ENCODE data around the gene PITRM1. TPM values are rescaled to one million over a fixed set of nuclear protein-coding genes. Genes with fewer than 3 reads are reported as not detected.

Gene PITRM1
- total RNA-seq, 1 experiment from 2014 or later: 40.7 TPM

DNA sequence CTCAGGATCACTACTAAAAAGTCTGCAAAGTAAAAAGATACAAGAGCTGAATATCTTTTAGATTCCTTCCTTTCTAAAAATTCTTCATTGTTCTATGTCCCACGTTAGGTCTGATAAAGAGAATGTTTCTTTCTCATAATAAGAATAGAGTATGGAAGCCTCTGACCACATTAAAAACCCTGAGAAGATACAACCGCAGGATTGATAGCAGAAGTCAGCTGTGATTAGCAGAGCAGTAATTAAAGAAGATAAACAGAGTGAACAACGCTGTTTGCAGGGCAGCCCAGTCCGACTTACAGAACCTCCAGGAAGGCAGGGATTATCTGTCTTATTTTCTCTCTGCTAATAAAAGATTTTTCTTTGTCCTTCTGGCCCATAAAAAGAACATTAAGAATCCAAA, 31.4 kb upstream of the PITRM1 start:
- Mint-ChIP-seq H3K27ac (no peak overlapping the region), H3K36me3 (no peaks in the 10 kb centered on the region), H3K9me3 (no peaks in the 10 kb centered on the region), H3K4me1 (peaks cover 10% of the 10 kb centered on the region), H3K27me3 (ENCODE audit: low read depth) (no peaks in the 10 kb centered on the region; the same call in 1 of the 2 replicates), H3K4me3 (no peak overlapping the region)
- no peak for ATAC-seq
- POLR2A ChIA-PET: no interaction called here
- CTCF ChIA-PET: no interaction called here
- no peak for DNase-seq (ENCODE audit: low spot score)
- TF ChIP-seq ZNF263 (CRISPR knock-in tag; IDR thresholded peaks at IDR 0.05; ENCODE audit: low read depth) (no peak), ATF1 (CRISPR knock-in tag; IDR thresholded peaks at IDR 0.05) (no peak), GRHL2 (CRISPR knock-in tag; IDR thresholded peaks at IDR 0.05; ENCODE audit: insufficient replicate concordance, severe bottlenecking) (no peak), ZNF317 (CRISPR knock-in tag; IDR thresholded peaks at IDR 0.05; ENCODE audit: borderline replicate concordance, low read depth) (no peak), ZNF416 (CRISPR knock-in tag; IDR thresholded peaks at IDR 0.05) (no peak), SP1 (CRISPR knock-in tag; conservative IDR thresholded peaks at IDR 0.05) (no peak), OVOL2 (CRISPR knock-in tag; IDR thresholded peaks at IDR 0.05; ENCODE audit: borderline replicate concordance) (no peak), ZNF232 (CRISPR knock-in tag; IDR thresholded peaks at IDR 0.05) (no peak)
- TF ChIP-seq, protein P1, sequence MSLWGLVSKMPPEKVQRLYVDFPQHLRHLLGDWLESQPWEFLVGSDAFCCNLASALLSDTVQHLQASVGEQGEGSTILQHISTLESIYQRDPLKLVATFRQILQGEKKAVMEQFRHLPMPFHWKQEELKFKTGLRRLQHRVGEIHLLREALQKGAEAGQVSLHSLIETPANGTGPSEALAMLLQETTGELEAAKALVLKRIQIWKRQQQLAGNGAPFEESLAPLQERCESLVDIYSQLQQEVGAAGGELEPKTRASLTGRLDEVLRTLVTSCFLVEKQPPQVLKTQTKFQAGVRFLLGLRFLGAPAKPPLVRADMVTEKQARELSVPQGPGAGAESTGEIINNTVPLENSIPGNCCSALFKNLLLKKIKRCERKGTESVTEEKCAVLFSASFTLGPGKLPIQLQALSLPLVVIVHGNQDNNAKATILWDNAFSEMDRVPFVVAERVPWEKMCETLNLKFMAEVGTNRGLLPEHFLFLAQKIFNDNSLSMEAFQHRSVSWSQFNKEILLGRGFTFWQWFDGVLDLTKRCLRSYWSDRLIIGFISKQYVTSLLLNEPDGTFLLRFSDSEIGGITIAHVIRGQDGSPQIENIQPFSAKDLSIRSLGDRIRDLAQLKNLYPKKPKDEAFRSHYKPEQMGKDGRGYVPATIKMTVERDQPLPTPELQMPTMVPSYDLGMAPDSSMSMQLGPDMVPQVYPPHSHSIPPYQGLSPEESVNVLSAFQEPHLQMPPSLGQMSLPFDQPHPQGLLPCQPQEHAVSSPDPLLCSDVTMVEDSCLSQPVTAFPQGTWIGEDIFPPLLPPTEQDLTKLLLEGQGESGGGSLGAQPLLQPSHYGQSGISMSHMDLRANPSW (CRISPR knock-in tag; conservative IDR thresholded peaks at IDR 0.05; ENCODE audit: low read depth): no peak
- TF ChIP-seq, protein P2, sequence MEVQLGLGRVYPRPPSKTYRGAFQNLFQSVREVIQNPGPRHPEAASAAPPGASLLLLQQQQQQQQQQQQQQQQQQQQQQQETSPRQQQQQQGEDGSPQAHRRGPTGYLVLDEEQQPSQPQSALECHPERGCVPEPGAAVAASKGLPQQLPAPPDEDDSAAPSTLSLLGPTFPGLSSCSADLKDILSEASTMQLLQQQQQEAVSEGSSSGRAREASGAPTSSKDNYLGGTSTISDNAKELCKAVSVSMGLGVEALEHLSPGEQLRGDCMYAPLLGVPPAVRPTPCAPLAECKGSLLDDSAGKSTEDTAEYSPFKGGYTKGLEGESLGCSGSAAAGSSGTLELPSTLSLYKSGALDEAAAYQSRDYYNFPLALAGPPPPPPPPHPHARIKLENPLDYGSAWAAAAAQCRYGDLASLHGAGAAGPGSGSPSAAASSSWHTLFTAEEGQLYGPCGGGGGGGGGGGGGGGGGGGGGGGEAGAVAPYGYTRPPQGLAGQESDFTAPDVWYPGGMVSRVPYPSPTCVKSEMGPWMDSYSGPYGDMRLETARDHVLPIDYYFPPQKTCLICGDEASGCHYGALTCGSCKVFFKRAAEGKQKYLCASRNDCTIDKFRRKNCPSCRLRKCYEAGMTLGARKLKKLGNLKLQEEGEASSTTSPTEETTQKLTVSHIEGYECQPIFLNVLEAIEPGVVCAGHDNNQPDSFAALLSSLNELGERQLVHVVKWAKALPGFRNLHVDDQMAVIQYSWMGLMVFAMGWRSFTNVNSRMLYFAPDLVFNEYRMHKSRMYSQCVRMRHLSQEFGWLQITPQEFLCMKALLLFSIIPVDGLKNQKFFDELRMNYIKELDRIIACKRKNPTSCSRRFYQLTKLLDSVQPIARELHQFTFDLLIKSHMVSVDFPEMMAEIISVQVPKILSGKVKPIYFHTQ (CRISPR knock-in tag; IDR thresholded peaks at IDR 0.05): no peak
- TF ChIP-seq, protein P3, sequence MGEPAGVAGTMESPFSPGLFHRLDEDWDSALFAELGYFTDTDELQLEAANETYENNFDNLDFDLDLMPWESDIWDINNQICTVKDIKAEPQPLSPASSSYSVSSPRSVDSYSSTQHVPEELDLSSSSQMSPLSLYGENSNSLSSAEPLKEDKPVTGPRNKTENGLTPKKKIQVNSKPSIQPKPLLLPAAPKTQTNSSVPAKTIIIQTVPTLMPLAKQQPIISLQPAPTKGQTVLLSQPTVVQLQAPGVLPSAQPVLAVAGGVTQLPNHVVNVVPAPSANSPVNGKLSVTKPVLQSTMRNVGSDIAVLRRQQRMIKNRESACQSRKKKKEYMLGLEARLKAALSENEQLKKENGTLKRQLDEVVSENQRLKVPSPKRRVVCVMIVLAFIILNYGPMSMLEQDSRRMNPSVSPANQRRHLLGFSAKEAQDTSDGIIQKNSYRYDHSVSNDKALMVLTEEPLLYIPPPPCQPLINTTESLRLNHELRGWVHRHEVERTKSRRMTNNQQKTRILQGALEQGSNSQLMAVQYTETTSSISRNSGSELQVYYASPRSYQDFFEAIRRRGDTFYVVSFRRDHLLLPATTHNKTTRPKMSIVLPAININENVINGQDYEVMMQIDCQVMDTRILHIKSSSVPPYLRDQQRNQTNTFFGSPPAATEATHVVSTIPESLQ (CRISPR knock-in tag; IDR thresholded peaks at IDR 0.05): no peak

DNA sequence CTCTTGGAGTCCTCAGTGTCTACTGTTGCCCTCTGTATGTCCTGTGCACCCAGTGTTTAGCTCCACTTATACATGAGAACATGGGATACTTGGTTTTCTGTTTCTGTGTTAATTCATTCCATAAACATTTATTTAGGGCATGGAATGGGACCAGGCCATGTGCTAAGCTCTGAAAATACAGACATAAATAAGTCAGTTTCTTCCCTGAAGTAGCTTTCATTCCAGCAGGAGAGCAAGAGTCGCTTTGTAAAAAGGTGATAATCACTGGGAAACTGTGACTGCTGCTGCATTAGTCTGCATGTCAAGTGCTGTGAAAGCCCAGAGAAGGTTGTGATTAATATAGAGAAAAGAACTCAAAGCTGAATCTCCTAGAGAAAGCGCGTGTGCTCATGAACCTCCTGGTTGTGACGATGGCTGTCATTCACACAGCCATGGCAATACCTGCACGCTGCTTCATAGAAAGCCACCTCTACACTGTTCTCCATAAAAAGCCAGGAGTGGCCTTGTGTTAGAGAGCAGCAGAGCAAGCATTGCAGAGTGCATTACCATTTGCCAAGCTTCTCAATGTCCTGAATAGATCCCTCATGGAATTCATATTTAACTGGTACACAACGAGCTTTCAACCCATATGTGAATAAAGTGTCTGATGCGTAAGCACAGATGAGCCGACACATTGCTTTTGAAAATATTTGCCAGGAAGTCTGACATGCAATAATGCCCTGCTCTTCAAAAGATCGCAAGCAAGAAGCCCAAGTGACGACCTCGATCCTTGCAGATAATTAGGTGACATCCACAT, 30.6 kb upstream of the PITRM1 start:
- peaks cover 1% of the 10 kb centered on the region; the same call in 1 of the 2 replicates for H3K27me3 Mint-ChIP-seq (ENCODE audit: low read depth)
- peaks cover 10% of the 10 kb centered on the region for H3K4me1 Mint-ChIP-seq
- H3K36me3 Mint-ChIP-seq: no peaks in the 10 kb centered on the region
- H3K27ac Mint-ChIP-seq: no peak overlapping the region
- CTCF ChIA-PET: no interaction called here
- no peak for TF ChIP-seq TCF7 (CRISPR knock-in tag; IDR thresholded peaks at IDR 0.05; ENCODE audit: low read depth)
- TF ChIP-seq, protein P4, sequence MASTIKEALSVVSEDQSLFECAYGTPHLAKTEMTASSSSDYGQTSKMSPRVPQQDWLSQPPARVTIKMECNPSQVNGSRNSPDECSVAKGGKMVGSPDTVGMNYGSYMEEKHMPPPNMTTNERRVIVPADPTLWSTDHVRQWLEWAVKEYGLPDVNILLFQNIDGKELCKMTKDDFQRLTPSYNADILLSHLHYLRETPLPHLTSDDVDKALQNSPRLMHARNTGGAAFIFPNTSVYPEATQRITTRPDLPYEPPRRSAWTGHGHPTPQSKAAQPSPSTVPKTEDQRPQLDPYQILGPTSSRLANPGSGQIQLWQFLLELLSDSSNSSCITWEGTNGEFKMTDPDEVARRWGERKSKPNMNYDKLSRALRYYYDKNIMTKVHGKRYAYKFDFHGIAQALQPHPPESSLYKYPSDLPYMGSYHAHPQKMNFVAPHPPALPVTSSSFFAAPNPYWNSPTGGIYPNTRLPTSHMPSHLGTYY (CRISPR knock-in tag; IDR thresholded peaks at IDR 0.05): no peak
- TF ChIP-seq, protein P5, sequence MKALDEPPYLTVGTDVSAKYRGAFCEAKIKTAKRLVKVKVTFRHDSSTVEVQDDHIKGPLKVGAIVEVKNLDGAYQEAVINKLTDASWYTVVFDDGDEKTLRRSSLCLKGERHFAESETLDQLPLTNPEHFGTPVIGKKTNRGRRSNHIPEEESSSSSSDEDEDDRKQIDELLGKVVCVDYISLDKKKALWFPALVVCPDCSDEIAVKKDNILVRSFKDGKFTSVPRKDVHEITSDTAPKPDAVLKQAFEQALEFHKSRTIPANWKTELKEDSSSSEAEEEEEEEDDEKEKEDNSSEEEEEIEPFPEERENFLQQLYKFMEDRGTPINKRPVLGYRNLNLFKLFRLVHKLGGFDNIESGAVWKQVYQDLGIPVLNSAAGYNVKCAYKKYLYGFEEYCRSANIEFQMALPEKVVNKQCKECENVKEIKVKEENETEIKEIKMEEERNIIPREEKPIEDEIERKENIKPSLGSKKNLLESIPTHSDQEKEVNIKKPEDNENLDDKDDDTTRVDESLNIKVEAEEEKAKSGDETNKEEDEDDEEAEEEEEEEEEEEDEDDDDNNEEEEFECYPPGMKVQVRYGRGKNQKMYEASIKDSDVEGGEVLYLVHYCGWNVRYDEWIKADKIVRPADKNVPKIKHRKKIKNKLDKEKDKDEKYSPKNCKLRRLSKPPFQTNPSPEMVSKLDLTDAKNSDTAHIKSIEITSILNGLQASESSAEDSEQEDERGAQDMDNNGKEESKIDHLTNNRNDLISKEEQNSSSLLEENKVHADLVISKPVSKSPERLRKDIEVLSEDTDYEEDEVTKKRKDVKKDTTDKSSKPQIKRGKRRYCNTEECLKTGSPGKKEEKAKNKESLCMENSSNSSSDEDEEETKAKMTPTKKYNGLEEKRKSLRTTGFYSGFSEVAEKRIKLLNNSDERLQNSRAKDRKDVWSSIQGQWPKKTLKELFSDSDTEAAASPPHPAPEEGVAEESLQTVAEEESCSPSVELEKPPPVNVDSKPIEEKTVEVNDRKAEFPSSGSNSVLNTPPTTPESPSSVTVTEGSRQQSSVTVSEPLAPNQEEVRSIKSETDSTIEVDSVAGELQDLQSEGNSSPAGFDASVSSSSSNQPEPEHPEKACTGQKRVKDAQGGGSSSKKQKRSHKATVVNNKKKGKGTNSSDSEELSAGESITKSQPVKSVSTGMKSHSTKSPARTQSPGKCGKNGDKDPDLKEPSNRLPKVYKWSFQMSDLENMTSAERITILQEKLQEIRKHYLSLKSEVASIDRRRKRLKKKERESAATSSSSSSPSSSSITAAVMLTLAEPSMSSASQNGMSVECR (CRISPR knock-in tag; IDR thresholded peaks at IDR 0.05; ENCODE audit: borderline replicate concordance): no peak
- TF ChIP-seq, protein P6, sequence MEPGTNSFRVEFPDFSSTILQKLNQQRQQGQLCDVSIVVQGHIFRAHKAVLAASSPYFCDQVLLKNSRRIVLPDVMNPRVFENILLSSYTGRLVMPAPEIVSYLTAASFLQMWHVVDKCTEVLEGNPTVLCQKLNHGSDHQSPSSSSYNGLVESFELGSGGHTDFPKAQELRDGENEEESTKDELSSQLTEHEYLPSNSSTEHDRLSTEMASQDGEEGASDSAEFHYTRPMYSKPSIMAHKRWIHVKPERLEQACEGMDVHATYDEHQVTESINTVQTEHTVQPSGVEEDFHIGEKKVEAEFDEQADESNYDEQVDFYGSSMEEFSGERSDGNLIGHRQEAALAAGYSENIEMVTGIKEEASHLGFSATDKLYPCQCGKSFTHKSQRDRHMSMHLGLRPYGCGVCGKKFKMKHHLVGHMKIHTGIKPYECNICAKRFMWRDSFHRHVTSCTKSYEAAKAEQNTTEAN (CRISPR knock-in tag; IDR thresholded peaks at IDR 0.05): no peak
- no peaks in the 10 kb centered on the region for H3K9me3 Mint-ChIP-seq
- no peak for DNase-seq (ENCODE audit: low spot score)
- H3K4me3 Mint-ChIP-seq: no peak overlapping the region
- ATAC-seq: no peak
- POLR2A ChIA-PET: no interaction called here
